K562 (cell line): ENCODE data around the gene ZFAND3. TPM values are rescaled to one million over a fixed set of nuclear protein-coding genes. Genes with fewer than 3 reads are reported as not detected.

Source experiments
- ATAC-seq: fragments of 200-7000 bp; cut with Tn5 transposase; 3 replicates; pipeline ENCODE4 v1.9.1; 2020; ENCODE audit warnings: moderate library complexity
- BruUV-seq: library from RNA; stranded (reverse); fragments of 400-500 nt; replicated peaks from 2 replicates; lab custom pipeline; 2021; lab: Mats Ljungman, UMichigan
- CTCF ChIA-PET: fragments of 300-600 bp; formaldehyde crosslinking; extraction: SDS; loops from one replicate; lab custom pipeline; 2021; ENCODE audit warnings: low intra/inter-chr PET ratio; lab: Yijun Ruan, JAX
- POLR2A ChIA-PET: fragments of 300-600, 350-650 bp; sonication (Branson Sonifier 250); formaldehyde crosslinking; extraction: SDS; loops from one replicate; lab custom pipeline; 2021; ENCODE audit warnings: antibody characterized with exemption, inconsistent platforms; lab: Yijun Ruan, JAX
- DNase-seq, 4 experiments: peaks; one replicate each; pipeline versions ENCODE4 v3.0.0 to v3.0.0-alpha.2; 2011 to 2018; ENCODE audit warnings: low spot score in 3 of 4, mixed read lengths in 3 of 4; ENCODE audit errors: extremely low read depth in 1 of 4
- FAIRE-seq: peaks from 2 replicates; lab custom pipeline; 2011; peaks lifted over from hg19 to GRCh38; lab: Jason Lieb, UNC
- H2AFZ ChIP-seq: 2 replicates; pipeline ENCODE4 v1.6.0; 2011; ENCODE audit warnings: low read depth, low read length, control low read depth, inconsistent platforms
- H3K27ac ChIP-seq: fragments of 200-600 bp; 3 replicates; pipeline ENCODE4 v1.8.0; 2011; ENCODE audit warnings: low read depth, mild to moderate bottlenecking, control low read depth, inconsistent platforms, low read length, moderate library complexity, mixed read lengths; ENCODE audit errors: extremely low read depth
- H3K27me3 ChIP-seq, 2 experiments: fragments of 300-600 bp in 1 of 2; 2 replicates in 1 of 2; 3 replicates in 1 of 2; pipeline versions ENCODE4 v1.6.0 to v1.8.0; 2011; ENCODE audit warnings: inconsistent platforms in 2 of 2, low read length in 2 of 2, mild to moderate bottlenecking in 1 of 2, mixed read lengths in 1 of 2, moderate library complexity in 1 of 2; ENCODE audit not compliant: control insufficient read depth in 2 of 2, insufficient read depth in 2 of 2
- H3K36me3 ChIP-seq: fragments of 300-600 bp; 3 replicates; pipeline ENCODE4 v1.8.0; 2011; ENCODE audit warnings: mild to moderate bottlenecking, low read length, inconsistent platforms; ENCODE audit not compliant: control insufficient read depth, insufficient read depth
- H3K4me1 ChIP-seq, 2 experiments: fragments of 200-600 bp in 1 of 2; replicated peaks in 1 of 2; 2 replicates in 1 of 2; 3 replicates in 1 of 2; pipeline versions ENCODE4 v1.5.1 to v1.8.0; 2011; ENCODE audit warnings: inconsistent platforms in 2 of 2, low read length in 2 of 2, mild to moderate bottlenecking in 1 of 2, mixed read lengths in 1 of 2, moderate library complexity in 1 of 2; ENCODE audit not compliant: control insufficient read depth in 2 of 2, insufficient read depth in 2 of 2
- H3K4me2 ChIP-seq: 2 replicates; pipeline ENCODE4 v1.6.1; 2011; ENCODE audit warnings: low read length, control low read depth, inconsistent platforms, mixed read lengths; ENCODE audit not compliant: insufficient read depth
- H3K4me3 ChIP-seq: fragments of 200-600 bp; sonication (generic), shearing (Covaris generic); 2 replicates; pipeline ENCODE4 v1.5.1; 2016; ENCODE audit warnings: control low read depth, inconsistent platforms
- H3K79me2 ChIP-seq: fragments of 200-600 bp; 3 replicates; pipeline ENCODE4 v1.8.0; 2011; ENCODE audit warnings: low read length, inconsistent platforms; ENCODE audit not compliant: control insufficient read depth, insufficient read depth
- H3K9ac ChIP-seq, 2 experiments: 2 replicates each; pipeline versions ENCODE4 v1.6.0 to v1.6.1; 2011; ENCODE audit warnings: low read depth in 2 of 2, low read length in 2 of 2, control low read depth in 1 of 2, inconsistent platforms in 1 of 2, mild to moderate bottlenecking in 1 of 2, mixed read lengths in 1 of 2; ENCODE audit not compliant: insufficient read depth in 1 of 2
- H3K9me1 ChIP-seq: one replicate; pipeline ENCODE4 v1.6.0; 2011; ENCODE audit warnings: inconsistent platforms, mild to moderate bottlenecking, low read length, moderate library complexity; ENCODE audit not compliant: control insufficient read depth, insufficient read depth
- H3K9me3 ChIP-seq: replicated peaks from 2 replicates; pipeline ENCODE4 v1.5.1; 2011; ENCODE audit warnings: low read depth, low read length, inconsistent platforms; ENCODE audit not compliant: control insufficient read depth, insufficient read depth
- H4K20me1 ChIP-seq: replicated peaks from 2 replicates; pipeline ENCODE4 v1.6.1; 2011; ENCODE audit warnings: low read length, inconsistent platforms, mixed read lengths; ENCODE audit not compliant: control insufficient read depth, insufficient read depth
- DEAF1 ChIP-seq: fragments of 450-650 bp; formaldehyde crosslinking; IDR thresholded peaks from 2 replicates; pipeline ENCODE4 v1.4.0; 2020; ENCODE audit warnings: mild to moderate bottlenecking, moderate library complexity
- ILF3 ChIP-seq: fragments of 450-650 bp; IDR thresholded peaks from 2 replicates; pipeline ENCODE4 v1.6.1; 2018; ENCODE audit warnings: antibody characterized with exemption, mild to moderate bottlenecking, moderate library complexity, borderline replicate concordance
- KDM1A ChIP-seq, 2 experiments: fragments of 450-650 bp; IDR thresholded peaks; 2 replicates each; pipeline ENCODE4 v1.6.1; 2016; ENCODE audit warnings: mild to moderate bottlenecking in 2 of 2
- NFYB ChIP-seq: IDR thresholded peaks from 2 replicates; pipeline ENCODE4 v1.6.1; 2011; ENCODE audit warnings: mild to moderate bottlenecking, moderate library complexity; ENCODE audit not compliant: insufficient read length; ENCODE audit errors: extremely low read depth
- NUFIP1 ChIP-seq: fragments of 450-650 bp; IDR thresholded peaks from 2 replicates; pipeline ENCODE4 v1.6.1; 2018; ENCODE audit not compliant: partially characterized antibody
- PML ChIP-seq: IDR thresholded peaks from 2 replicates; pipeline ENCODE4 v1.6.1; 2012; ENCODE audit warnings: low read length, inconsistent platforms
- RBM22 ChIP-seq: fragments of 200-400 bp; formaldehyde crosslinking; IDR thresholded peaks from 2 replicates; pipeline ENCODE4 v1.6.1; 2018; ENCODE audit warnings: low read length, low read depth; ENCODE audit not compliant: poor library complexity, severe bottlenecking
- SMC3 ChIP-seq: conservative IDR thresholded peaks from 2 replicates; pipeline ENCODE4 v1.6.1; 2011; ENCODE audit warnings: low read depth, low read length, improper control_type of control experiment; ENCODE audit not compliant: insufficient read depth
- ZEB2 ChIP-seq: fragments of 450-650 bp; IDR thresholded peaks from 2 replicates; pipeline ENCODE4 v1.6.1; 2016
- ZNF146 ChIP-seq: IDR thresholded peaks from one replicate; pipeline ENCODE4 v1.6.1; 2018; ENCODE audit warnings: missing compliant biosample characterization; ENCODE audit not compliant: unreplicated experiment
- ZNF354B ChIP-seq: fragments of 250-450 bp; sonication (Bioruptor Pico); IDR thresholded peaks from 2 replicates; pipeline ENCODE4 v1.4.0; 2020
- ZNF778 ChIP-seq: fragments of 450-650 bp; formaldehyde crosslinking; IDR thresholded peaks from 2 replicates; pipeline ENCODE4 v1.4.0; 2020; ENCODE audit warnings: mild to moderate bottlenecking, moderate library complexity
- ZSCAN32 ChIP-seq: fragments of 450-650 bp; formaldehyde crosslinking; IDR thresholded peaks from 2 replicates; pipeline ENCODE4 v1.4.0; 2020; ENCODE audit warnings: mild to moderate bottlenecking, moderate library complexity
- WGBS: fragments of 100-300 bp; shearing (Covaris generic); methylation state at CpG from one replicate; pipeline ENCODE4 v1.1.6; 2016; ENCODE audit warnings: low coverage, mixed read lengths; ENCODE audit not compliant: insufficient coverage; ENCODE audit errors: missing lambda C conversion rate; 5-methylcytosine and 5-hydroxymethylcytosine counted together
- in situ Hi-C: fragments of 300-500 bp; cut with MboI; formaldehyde crosslinking; loops from 4 replicates; pipeline ENCODE4 v1.15.0; 2018; ENCODE audit warnings: inconsistent platforms, mixed read lengths
- intact Hi-C: fragments of 100-400 bp; cut with micrococcal nuclease; formaldehyde crosslinking; loops from 2 replicates; pipeline ENCODE4 v1.14.2; 2022
- polyA plus RNA-seq, 8 experiments: library from polyadenylated mRNA; depleted of rRNA in 4 of 8; stranded (reverse) in 5 of 8; unstranded in 3 of 8; fragments of >200 nt; fragmentation: Nextera tagmentation in 2 of 8; fragmentation: Illumina TruSeq in 1 of 8; extraction: Ambion mirVana in 2 of 8; extraction: Trizol in 1 of 8; gene quantifications; 2 replicates each; pipeline versions ENCODE4 v1.2.1 to v1.2.3, GENCODE V29; 2011 to 2014; ENCODE audit warnings: inconsistent platforms in 1 of 8, missing spikeins in 1 of 8
- total RNA-seq, 7 experiments: library from RNA; depleted of rRNA in 6 of 7; stranded (reverse); fragments of >200 nt in 6 of 7; fragmentation: Illumina TruSeq in 2 of 7; extraction: Trizol in 2 of 7; gene quantifications; 2 replicates each; pipeline versions ENCODE4 v1.2.1 to v1.2.3, GENCODE V29; 2011 to 2021; ENCODE audit warnings: low replicate concordance in 1 of 7

ZFAND3 gene
- total and polyA plus RNA-seq, 9 of the 15 experiments (the other 6 are each of a cell fraction or from before 2014, with no cell fraction given): 0.81 to 26.6 (median 11.8) TPM

GRCh38 chr6:37931066-37931465, 111.5 kb downstream of the ZFAND3 start:
- FAIRE-seq (peak; percentile 32), ATAC-seq (no peak), DNase-seq (no peak)
- Histone ChIP-seq H3K4me2 (no peak overlapping the region), H3K4me3 (no peak overlapping the region), H4K20me1 (0 out of 2 replicates have a peak, but pooled peaks cover 4% of the 10 kb centered on the region), H3K79me2 (no peaks in the 10 kb centered on the region; the same call in 2 of the 3 replicates), H2AFZ (no peak overlapping the region), H3K36me3 (no peaks in the 10 kb centered on the region), H3K9me3 (no peaks in the 10 kb centered on the region), H3K27ac (no peak overlapping the region), H3K9ac (no peak overlapping the region), H3K9me1 (no peaks in the 10 kb centered on the region), H3K27me3 (no peaks in the 10 kb centered on the region), H3K4me1 (no peaks in the 10 kb centered on the region)
- no TSS peak for BruUV-seq
- ChIA-PET POLR2A (interaction anchor here (0.8 kb wide), 1 partner anchor 559 kb away, joined by 3 read pairs; no protein-coding TSS in a partner anchor), CTCF (no interaction called here)
- intact Hi-C loops: no loop called here
- in situ Hi-C loops: no loop called here
- WGBS: 100% methylated on average over 1 of the region's 1 CpG
- TF ChIP-seq NUFIP1 (no peak), ZEB2 (no peak), NFYB (no peak), ZNF778 (CRISPR knock-in tag) (no peak), RBM22 (no peak), ZNF354B (CRISPR knock-in tag) (no peak), ZSCAN32 (CRISPR knock-in tag) (no peak), PML (no peak)

DNA sequence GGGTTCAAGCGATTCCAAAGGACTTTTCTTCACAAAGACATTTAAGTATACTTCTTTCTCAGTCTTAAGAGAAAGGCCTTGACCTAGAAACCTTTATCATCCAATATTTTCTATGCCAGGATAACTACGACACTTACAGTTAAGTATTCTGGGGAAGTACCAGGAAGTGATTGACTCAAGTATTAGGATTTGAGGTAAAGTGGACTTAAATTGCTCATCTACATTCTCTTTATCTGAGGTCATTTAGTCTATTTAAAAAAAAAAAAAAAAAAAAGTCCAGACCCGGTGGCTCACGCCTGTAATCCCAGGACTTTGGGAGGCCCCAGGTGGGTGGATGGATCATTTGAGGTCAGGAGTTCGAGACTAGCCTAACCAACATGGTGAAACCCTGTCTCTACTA, 114.7 kb downstream of the ZFAND3 start:
- no peaks in the 10 kb centered on the region for H3K36me3 ChIP-seq
- H3K4me3 ChIP-seq: no peak overlapping the region
- WGBS: 90% methylated on average over 4 of the region's 5 CpGs
- H3K27ac ChIP-seq: no peak overlapping the region
- H4K20me1 ChIP-seq: no peaks in the 10 kb centered on the region
- DNase-seq (no peak), FAIRE-seq (no peak), ATAC-seq (no peak)
- no peak overlapping the region for H3K9ac ChIP-seq
- POLR2A ChIA-PET: interaction anchor here (1.2 kb wide), 1 partner anchor 11 kb away, joined by 3 read pairs; no protein-coding TSS in a partner anchor
- no peak overlapping the region for H2AFZ ChIP-seq
- H3K9me1 ChIP-seq: no peaks in the 10 kb centered on the region
- no TSS peak for BruUV-seq
- in situ Hi-C loops: no loop called here
- H3K27me3 ChIP-seq: no peaks in the 10 kb centered on the region
- CTCF ChIA-PET: no interaction called here
- TF ChIP-seq ZNF146 (CRISPR knock-in tag): no peak
- no peak for TF ChIP-seq ILF3
- TF ChIP-seq SMC3: no peak
- no peak for TF ChIP-seq DEAF1
- TF ChIP-seq KDM1A (IDR thresholded peaks at IDR 0.05): no peak
- H3K79me2 ChIP-seq: no peaks in the 10 kb centered on the region
- no peaks in the 10 kb centered on the region for H3K4me1 ChIP-seq
- H3K4me2 ChIP-seq: no peak overlapping the region
- H3K9me3 ChIP-seq: no peaks in the 10 kb centered on the region
- intact Hi-C loops: no loop called here
